HG03520 (cell line): ENCODE measurements around the gene DCP1B.

Experiments used
- ATAC-seq: cut with Tn5 transposase; IDR thresholded peaks from one replicate; pipeline ENCODE4 v1.9.1; 2021; ENCODE audit warnings: mild to moderate bottlenecking, moderate library complexity; ENCODE audit not compliant: unreplicated experiment

Gene DCP1B

DNA sequence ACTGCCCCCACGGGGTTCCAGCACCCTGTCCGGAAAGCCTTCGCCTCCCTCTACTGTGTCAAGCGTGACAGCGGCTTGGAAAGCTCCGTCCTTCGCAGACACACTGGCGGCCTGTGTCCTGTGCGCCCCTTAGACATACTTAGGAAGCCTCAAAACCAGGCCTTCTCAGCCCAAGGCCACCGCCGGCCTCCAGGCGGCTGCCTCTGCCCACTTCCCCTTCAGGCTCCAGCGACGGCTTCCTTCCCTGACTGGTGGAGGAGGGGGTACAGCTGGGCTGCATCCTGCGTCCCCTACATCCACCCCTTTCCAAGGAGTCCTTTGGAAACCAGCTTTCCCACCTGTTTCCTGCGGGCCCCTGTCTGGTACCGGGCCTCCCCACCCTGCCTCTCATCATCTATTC is 83.3 kb downstream of the DCP1B start:
- no peak for ATAC-seq

DNA sequence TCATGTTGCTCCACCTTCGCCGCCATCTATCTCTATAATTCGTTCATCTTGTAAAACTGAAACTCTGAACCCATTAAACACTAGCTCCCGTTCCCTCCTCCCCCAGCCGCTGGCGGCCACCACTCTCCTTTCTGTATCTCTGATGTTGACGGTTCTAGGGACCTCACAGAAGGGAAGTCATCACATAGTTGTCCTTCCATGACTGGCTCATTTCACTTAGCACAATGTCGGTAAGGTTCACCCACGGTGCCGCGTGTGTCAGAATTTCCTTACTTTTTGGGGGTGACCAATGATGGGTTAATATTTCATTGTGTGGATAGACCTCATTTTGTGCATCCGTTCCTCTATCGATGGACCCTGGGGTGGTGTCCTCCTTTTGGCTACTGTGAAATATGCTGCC is 83.8 kb downstream of the DCP1B start:
- ATAC-seq = no peak

- ATAC-seq = no peak
Observed at GRCh38 chr12:1919763-1920162, 84.5 kb downstream of the DCP1B start.

GRCh38 chr12:1919284-1919683 is 85.0 kb downstream of the DCP1B start:
- ATAC-seq = no peak

DNA sequence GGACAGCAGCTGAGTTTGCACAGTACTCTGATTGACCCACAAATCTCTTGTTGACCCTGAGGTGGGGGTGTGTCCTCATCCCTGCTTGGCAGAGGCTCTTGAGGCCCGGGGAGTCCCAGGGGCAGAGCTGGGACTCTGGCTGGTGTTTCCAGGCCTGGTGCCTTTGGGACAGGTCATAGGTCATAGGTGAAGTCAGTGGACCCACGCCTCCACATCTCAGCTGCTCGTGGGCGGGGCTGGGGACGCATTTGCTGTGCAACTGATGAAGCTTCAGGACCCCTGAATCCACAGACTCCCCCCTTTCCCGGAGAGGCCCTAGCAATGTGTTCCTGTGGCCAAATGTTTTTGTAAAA is 85.4 kb downstream of the DCP1B start:
- no peak for ATAC-seq

DNA sequence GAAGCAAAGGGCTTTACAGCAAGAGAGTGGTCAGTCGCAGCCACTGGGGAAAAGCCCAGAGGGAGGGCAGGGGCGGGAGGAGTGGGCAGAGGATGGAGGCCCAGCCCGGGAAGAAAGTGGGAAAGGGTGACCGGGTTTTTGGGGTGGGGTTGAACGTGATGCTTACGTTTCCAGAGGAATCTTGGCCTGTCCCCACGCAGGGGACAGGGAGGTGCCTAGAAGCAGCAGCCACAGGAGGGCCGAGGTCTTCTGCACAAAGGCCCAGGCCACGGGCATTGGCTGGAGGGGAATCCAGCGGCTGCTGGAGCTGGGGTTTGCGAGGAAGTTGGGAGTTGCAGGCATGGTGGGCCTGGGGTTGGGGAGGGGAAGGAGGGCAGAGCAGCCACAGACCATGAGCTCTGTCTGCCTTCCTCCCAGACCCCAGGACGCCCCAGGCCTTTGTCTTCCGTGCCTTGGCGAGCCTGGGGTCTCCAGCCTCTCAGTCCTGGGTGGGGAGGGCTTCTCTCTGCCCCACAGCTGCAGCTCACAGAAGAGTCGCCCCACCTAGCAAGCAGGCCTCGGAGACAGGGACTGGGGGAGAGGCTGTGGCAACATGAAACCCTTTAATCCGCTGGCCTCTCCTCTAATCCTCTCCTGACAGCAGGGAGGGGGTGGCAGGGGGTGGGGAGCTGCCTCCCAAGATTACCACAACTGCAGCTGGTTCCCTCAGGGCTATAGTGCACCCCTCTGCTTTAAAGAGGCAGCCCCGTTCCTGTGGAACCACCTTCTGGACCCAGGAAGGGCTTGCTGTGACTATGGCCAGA is 86.0 kb downstream of the DCP1B start, which contains the start of gene CACNA2D4:
CACNA2D4 (minus strand) TSS at position 572 of the 803 bp plus-strand sequence; CDS start at position 393, 179 bp downstream.
- ATAC-seq = no peak

GRCh38 chr12:1917172-1918070 is 86.8 kb downstream of the DCP1B start:
- ATAC-seq = no peak

- no peak for ATAC-seq
Observed at GRCh38 chr12:1916371-1917171, 87.7 kb downstream of the DCP1B start.

DNA sequence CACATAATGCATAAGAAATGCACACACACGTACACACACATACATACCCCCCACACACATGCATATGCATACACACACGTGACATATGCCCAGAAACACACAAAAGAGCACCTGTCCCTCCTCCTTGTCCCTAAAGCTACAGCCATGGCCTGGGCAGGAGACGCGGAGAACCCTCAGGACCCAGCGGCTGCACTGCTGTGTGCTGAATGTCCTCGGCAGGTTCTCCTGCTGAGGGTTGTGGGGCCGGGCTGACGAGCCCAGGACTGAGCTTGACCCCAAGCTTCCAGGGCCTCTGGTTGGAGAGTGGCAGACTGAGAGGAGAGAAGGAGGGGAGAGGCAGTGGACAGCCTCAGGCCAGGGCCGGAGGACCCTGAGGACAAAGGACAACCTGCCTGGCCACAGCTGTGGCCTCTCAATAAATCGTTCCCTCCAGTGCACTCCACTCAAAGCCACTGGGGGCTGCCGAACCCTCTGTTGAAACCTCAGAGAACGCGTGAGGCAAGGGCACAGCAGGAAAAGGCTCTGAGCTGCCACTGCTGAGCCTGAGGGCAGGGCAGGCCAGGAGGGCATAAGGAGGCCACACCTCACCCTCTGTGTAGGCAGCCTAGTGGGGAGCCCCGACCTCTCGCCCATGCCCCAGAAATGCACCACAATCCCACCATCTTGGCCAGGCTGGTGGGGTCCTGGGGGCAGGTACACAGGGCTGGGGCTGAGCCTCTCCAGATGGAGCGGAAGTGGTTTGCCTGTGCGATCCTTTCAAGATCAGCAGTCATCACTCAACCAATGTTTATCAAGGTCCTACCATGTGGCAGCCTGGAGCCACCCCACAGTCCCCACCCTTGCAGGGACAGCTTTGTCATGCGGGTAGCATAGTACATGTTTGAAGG is 88.9 kb downstream of the DCP1B start:
- ATAC-seq = no peak

GRCh38 chr12:1914114-1914911 is 89.9 kb downstream of the DCP1B start:
- ATAC-seq = no peak

- ATAC-seq = no peak
Observed at GRCh38 chr12:1913377-1914113, 90.7 kb downstream of the DCP1B start.

- ATAC-seq = no peak
Observed at GRCh38 chr12:1912580-1913376, 91.5 kb downstream of the DCP1B start.

DNA sequence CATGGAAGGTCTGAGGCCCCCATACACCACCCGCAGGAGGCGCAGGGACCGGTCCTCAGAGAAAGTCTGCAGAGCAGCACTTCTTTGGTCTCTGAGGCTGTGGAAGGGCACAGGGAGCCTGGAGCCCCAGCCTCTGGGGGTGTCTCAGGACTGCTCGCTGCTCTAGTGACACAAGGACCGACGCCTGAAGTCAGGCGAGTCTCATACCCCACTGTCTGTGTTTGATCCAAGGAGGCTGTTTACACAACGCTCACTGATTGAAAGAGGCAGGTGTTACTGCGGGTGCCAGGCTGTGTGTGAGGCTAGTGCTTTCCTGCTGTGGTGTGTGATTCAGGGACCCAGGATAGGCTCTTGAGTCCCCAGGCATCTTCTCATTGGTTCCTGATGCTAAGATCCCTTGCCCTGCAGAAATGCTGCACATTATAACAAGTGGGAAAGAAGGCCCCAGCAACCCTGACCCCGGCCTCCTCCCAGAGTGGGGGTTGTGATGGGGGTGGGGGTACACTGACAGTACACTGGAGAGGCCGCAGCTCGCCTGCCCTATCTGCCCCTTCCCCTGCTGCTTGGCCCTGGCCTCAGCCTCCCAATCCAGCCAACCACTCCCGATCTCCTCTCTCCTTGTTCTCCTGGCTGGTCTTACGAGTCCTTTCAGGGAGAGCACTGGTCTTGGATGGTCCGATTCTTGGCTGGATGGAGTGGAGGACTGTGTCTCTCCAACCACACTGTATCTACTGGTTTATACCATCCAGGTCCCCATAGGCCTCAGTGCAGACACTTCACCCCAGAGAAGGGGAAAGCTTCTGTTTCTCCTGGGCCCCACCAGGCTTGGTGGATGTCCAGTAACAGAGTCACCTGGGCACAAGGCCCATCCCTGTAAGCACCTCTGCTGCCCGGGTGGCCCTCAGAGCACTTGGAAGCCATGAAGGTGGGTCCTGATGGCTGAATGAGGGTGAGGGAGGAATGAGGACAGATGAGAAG is 92.4 kb downstream of the DCP1B start:
- no peak for ATAC-seq

- no peak for ATAC-seq
Observed at GRCh38 chr12:1910468-1910867, 93.8 kb downstream of the DCP1B start.

DNA sequence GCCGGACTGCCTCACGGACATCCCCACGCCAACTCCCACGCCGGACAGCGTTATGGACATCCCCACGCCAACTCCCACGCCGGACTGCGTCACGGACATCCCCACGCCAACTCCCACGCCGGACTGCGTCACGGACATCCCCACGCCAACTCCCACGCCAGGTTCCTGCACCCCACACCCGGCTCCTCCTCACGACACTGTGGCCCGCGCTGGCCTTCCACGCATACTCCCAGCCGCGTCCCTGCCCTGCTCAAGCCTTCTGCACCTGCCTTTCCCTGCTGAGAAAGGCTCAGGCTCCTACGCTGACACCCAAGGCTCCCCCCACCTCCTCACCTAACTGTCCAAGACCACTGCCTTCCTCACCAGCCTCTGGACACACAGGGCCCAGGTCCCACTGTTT is 95.5 kb downstream of the DCP1B start:
- ATAC-seq = no peak
